D721Med (cell line): ENCODE data around the gene VSIG8.

Experiments
- DNase-seq: peaks from one replicate; pipeline ENCODE4 v3.0.0; 2011; ENCODE audit warnings: low spot score; ENCODE audit not compliant: insufficient read length
- FAIRE-seq: peaks from 2 replicates; lab custom pipeline; 2011; peaks lifted over from hg19 to GRCh38; lab: Jason Lieb, UNC
- CTCF ChIP-seq: IDR thresholded peaks from 2 replicates; pipeline ENCODE4 v1.5.1; 2012; ENCODE audit warnings: mild to moderate bottlenecking, control low read depth; ENCODE audit not compliant: insufficient read depth; ENCODE audit errors: missing control alignments

The VSIG8 gene

DNA sequence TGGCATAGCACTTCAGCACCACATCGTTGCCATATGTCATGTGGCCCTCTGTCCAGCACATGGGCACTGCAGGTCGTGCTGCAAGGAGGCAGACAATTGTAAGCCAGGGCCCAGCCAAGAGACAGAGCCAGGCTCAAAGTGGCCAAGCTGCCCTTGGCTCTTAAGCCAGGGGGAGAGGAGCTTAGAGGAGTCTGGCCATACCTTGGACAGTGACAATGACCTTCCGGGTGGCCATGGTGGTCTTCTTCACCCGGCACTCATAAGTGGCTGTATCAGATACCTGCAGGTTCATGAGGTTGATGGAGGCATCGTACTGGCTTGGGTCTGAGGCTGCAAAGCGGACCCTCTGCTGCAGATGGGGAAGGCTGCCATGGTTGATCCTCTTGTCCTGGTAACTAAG, 4.6 kb downstream of the VSIG8 start:
- no peak for FAIRE-seq
- TF ChIP-seq CTCF, result no peak
- no peak for DNase-seq

GRCh38 chr1:159856576-159856975, 5.9 kb downstream of the VSIG8 start:
- FAIRE-seq (no peak), DNase-seq (no peak)
- no peak for TF ChIP-seq CTCF

GRCh38 chr1:159855709-159856108, 6.7 kb downstream of the VSIG8 start:
- FAIRE-seq (no peak), DNase-seq (no peak)
- no peak for TF ChIP-seq CTCF

GRCh38 chr1:159854693-159855192, 7.7 kb downstream of the VSIG8 start:
- TF ChIP-seq CTCF, result no peak
- DNase-seq, result no peak
- no peak for FAIRE-seq

GRCh38 chr1:159854116-159854692, 8.3 kb downstream of the VSIG8 start:
- no peak for TF ChIP-seq CTCF
- no peak for FAIRE-seq
- DNase-seq, result no peak

DNA sequence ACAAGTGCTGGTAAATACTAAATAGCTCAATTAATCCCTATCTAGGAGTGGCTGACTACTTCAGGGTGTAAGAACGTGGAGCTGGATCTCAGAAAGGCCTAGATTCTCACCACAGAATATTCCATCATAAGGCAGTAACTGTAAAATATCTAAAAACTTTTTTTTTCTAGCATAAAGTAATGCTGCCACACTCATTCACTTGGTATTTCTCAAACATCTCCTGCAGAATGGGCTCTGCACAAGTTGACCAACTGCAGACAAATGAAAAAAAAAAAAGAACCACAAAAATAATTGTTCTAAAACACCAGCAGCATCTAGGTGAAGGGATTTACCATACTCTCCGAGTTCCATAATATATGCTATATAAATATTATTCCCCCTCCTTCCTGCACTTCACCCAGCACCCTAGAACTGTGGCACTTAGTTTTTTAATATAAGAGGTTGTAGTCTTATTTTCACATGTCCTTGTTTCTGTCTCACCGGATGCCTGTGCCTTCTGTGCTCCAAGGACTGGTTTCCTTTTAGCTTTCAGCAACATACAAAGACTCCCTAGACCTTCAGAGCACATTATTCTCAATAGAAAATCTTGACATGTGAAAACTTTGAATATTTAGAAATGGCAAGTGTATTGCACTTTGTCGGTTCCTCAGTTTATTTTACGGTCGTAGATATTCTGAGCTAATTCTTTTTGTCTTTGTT, 8.9 kb downstream of the VSIG8 start:
- FAIRE-seq (no peak), DNase-seq (no peak)
- TF ChIP-seq CTCF, result no peak

DNA sequence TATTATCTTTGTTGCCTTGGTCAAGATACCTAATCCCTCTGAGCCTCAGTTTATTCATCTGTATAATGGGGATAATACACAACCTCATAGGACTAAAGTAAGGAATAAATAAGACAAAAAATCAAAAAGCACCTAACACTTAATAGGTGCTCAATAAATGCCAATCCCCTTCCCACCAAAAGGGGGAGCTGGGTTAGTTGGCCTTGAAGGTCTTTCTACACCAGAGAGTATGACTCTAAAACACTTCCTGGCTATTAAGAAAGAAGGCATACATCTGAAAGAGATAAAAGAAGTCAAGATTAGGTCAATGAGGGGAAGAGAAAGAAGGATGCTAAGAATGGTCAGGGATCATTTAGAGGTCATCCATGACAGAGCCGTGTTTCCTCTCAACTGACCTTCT, 11.1 kb downstream of the VSIG8 start:
- FAIRE-seq (no peak), DNase-seq (no peak)
- TF ChIP-seq CTCF, result no peak
